ENCODE measurements around the gene MORN1.
"Not testable (repeated sequence)": the region's sequence is repeated elsewhere in the genome, so short reads cannot be mapped to it uniquely, and the experiment has no call there.

The MORN1 gene

GRCh38 chr1:2330519-2331199, 60.7 kb downstream of the MORN1 start:
- Histone ChIP-seq H3K9ac (ENCODE audit: low read length) (no peak overlapping the region), H4K20me1 (ENCODE audit: insufficient read depth, low read length) (no peaks in the 10 kb centered on the region), H3K79me2 (ENCODE audit: low read length) (no peaks in the 10 kb centered on the region), H3K4me1 (ENCODE audit: low read length) (no peaks in the 10 kb centered on the region), H3K27ac (ENCODE audit: low read length) (no peak overlapping the region), H2AFZ (ENCODE audit: low read depth, low read length) (no peak overlapping the region), H3K27me3 (ENCODE audit: low read depth, low read length) (no peaks in the 10 kb centered on the region), H3K36me3 (replicated peaks; ENCODE audit: low read depth, low read length) (no peaks in the 10 kb centered on the region), H3K9me3 (ENCODE audit: insufficient read depth, low read length) (no peaks in the 10 kb centered on the region), H3K4me3 (ENCODE audit: low read length) (no peak overlapping the region), H3K4me2 (ENCODE audit: low read length) (no peak overlapping the region)
- TF ChIP-seq EZH2phosphoT487 (IDR thresholded peaks at IDR 0.05; ENCODE audit: low read depth) (no peak), CTCF (IDR thresholded peaks at IDR 0.05; ENCODE audit: low read depth, low read length) (no peak)

GRCh38 chr1:2330035-2330434, 61.3 kb downstream of the MORN1 start:
- Histone ChIP-seq H3K27me3 (ENCODE audit: low read depth, low read length) (no peaks in the 10 kb centered on the region), H3K27ac (ENCODE audit: low read length) (no peak overlapping the region), H3K4me1 (ENCODE audit: low read length) (no peaks in the 10 kb centered on the region), H3K4me2 (ENCODE audit: low read length) (no peak overlapping the region), H3K79me2 (ENCODE audit: low read length) (no peaks in the 10 kb centered on the region), H3K36me3 (replicated peaks; ENCODE audit: low read depth, low read length) (no peaks in the 10 kb centered on the region), H3K9ac (ENCODE audit: low read length) (no peak overlapping the region), H3K4me3 (ENCODE audit: low read length) (no peak overlapping the region), H4K20me1 (ENCODE audit: insufficient read depth, low read length) (no peaks in the 10 kb centered on the region), H3K9me3 (ENCODE audit: insufficient read depth, low read length) (no peaks in the 10 kb centered on the region), H2AFZ (ENCODE audit: low read depth, low read length) (no peak overlapping the region)
- TF ChIP-seq CTCF (IDR thresholded peaks at IDR 0.05; ENCODE audit: low read depth, low read length) (no peak), EZH2phosphoT487 (IDR thresholded peaks at IDR 0.05; ENCODE audit: low read depth) (no peak)

- Histone ChIP-seq H4K20me1 (ENCODE audit: insufficient read depth, low read length) (no peaks in the 10 kb centered on the region), H3K27me3 (ENCODE audit: low read depth, low read length) (no peaks in the 10 kb centered on the region), H3K9ac (ENCODE audit: low read length) (no peak overlapping the region), H3K4me3 (ENCODE audit: low read length) (no peak overlapping the region), H3K36me3 (replicated peaks; ENCODE audit: low read depth, low read length) (no peaks in the 10 kb centered on the region), H2AFZ (ENCODE audit: low read depth, low read length) (no peak overlapping the region), H3K9me3 (ENCODE audit: insufficient read depth, low read length) (no peaks in the 10 kb centered on the region), H3K4me2 (ENCODE audit: low read length) (no peak overlapping the region), H3K4me1 (ENCODE audit: low read length) (no peaks in the 10 kb centered on the region), H3K27ac (ENCODE audit: low read length) (no peak overlapping the region), H3K79me2 (ENCODE audit: low read length) (no peaks in the 10 kb centered on the region)
- TF ChIP-seq EZH2phosphoT487 (IDR thresholded peaks at IDR 0.05; ENCODE audit: low read depth): no peak
- no peak for TF ChIP-seq CTCF (IDR thresholded peaks at IDR 0.05; ENCODE audit: low read depth, low read length)
Measured at GRCh38 chr1:2328676-2329455, 62.5 kb downstream of the MORN1 start.

- no peaks in the 10 kb centered on the region for H3K27me3 ChIP-seq (ENCODE audit: low read depth, low read length)
- no peaks in the 10 kb centered on the region for H3K4me1 ChIP-seq (ENCODE audit: low read length)
- TF ChIP-seq CTCF (IDR thresholded peaks at IDR 0.05; ENCODE audit: low read depth, low read length) (no peak), EZH2phosphoT487 (IDR thresholded peaks at IDR 0.05; ENCODE audit: low read depth) (no peak)
- no peaks in the 10 kb centered on the region for H4K20me1 ChIP-seq (ENCODE audit: insufficient read depth, low read length)
- no peaks in the 10 kb centered on the region for H3K36me3 ChIP-seq (replicated peaks; ENCODE audit: low read depth, low read length)
- no peak overlapping the region for H3K27ac ChIP-seq (ENCODE audit: low read length)
- no peak overlapping the region for H3K4me2 ChIP-seq (ENCODE audit: low read length)
- no peak overlapping the region for H2AFZ ChIP-seq (ENCODE audit: low read depth, low read length)
- H3K79me2 ChIP-seq (ENCODE audit: low read length): no peaks in the 10 kb centered on the region
- no peaks in the 10 kb centered on the region for H3K9me3 ChIP-seq (ENCODE audit: insufficient read depth, low read length)
- no peak overlapping the region for H3K4me3 ChIP-seq (ENCODE audit: low read length)
- H3K9ac ChIP-seq (ENCODE audit: low read length): no peak overlapping the region
Measured at GRCh38 chr1:2327841-2328240, 63.5 kb downstream of the MORN1 start.

- H3K4me3 ChIP-seq (ENCODE audit: low read length); H3K27ac ChIP-seq (ENCODE audit: low read length); H3K9me3 ChIP-seq (ENCODE audit: insufficient read depth, low read length); H3K27me3 ChIP-seq (ENCODE audit: low read depth, low read length); H2AFZ ChIP-seq (ENCODE audit: low read depth, low read length); H3K4me1 ChIP-seq (ENCODE audit: low read length); H3K79me2 ChIP-seq (ENCODE audit: low read length); H3K4me2 ChIP-seq (ENCODE audit: low read length); H3K36me3 ChIP-seq (replicated peaks; ENCODE audit: low read depth, low read length); H4K20me1 ChIP-seq (ENCODE audit: insufficient read depth, low read length); H3K9ac ChIP-seq (ENCODE audit: low read length): not testable (repeated sequence)
Measured at GRCh38 chr1:2327162-2327561, 64.2 kb downstream of the MORN1 start.

All from OCI-LY3 (cell line).